Superior temporal gyrus (tissue), 1 donor: ENCODE measurements around the gene DUOX2.
"Not testable (repeated sequence)": the region's sequence is repeated elsewhere in the genome, so short reads cannot be mapped to it uniquely, and the experiment has no call there.

ENCODE experiments used
- DNase-seq: peaks from one replicate; pipeline ENCODE4 v3.0.0-alpha.2; 2016; ENCODE audit errors: extremely low spot score

Gene DUOX2

GRCh38 chr15:45138814-45139765 is 25.1 kb upstream of the DUOX2 start:
- no peak for DNase-seq

GRCh38 chr15:45137703-45138102 is 23.7 kb upstream of the DUOX2 start:
- DNase-seq = no peak

GRCh38 chr15:45136378-45136764 is 22.4 kb upstream of the DUOX2 start:
- no peak for DNase-seq

- not testable (repeated sequence) for DNase-seq
Measured at GRCh38 chr15:45135705-45136377, 21.9 kb upstream of the DUOX2 start.

- DNase-seq = no peak
Measured at GRCh38 chr15:45134682-45135604, 21.0 kb upstream of the DUOX2 start.

GRCh38 chr15:45134046-45134445 is 20.1 kb upstream of the DUOX2 start:
- DNase-seq = no peak

GRCh38 chr15:45133561-45133920 is 19.6 kb upstream of the DUOX2 start:
- DNase-seq = no peak

- no peak for DNase-seq
Measured at GRCh38 chr15:45132844-45133560, 19.0 kb upstream of the DUOX2 start.

GRCh38 chr15:45131510-45131909 is 17.5 kb upstream of the DUOX2 start:
- no peak for DNase-seq

- no peak for DNase-seq
Measured at GRCh38 chr15:45130291-45131000, 16.5 kb upstream of the DUOX2 start.

GRCh38 chr15:45129651-45130129 is 15.7 kb upstream of the DUOX2 start, which contains the start of the genes DUOX1 and DUOXA1:
DUOX1 (plus strand) TSS chr15:45129994; CDS start chr15:45131967, 1,973 bp downstream.
DUOXA1 (minus strand) TSS chr15:45129879; CDS start chr15:45123014, 6,865 bp downstream.
- no peak for DNase-seq

- no peak for DNase-seq
Measured at GRCh38 chr15:45128971-45129639, 15.1 kb upstream of the DUOX2 start.

- no peak for DNase-seq
Measured at GRCh38 chr15:45126535-45127158, 12.7 kb upstream of the DUOX2 start.

GRCh38 chr15:45123397-45123796 is 9.4 kb upstream of the DUOX2 start:
- no peak for DNase-seq

GRCh38 chr15:45122719-45123118 is 8.7 kb upstream of the DUOX2 start:
- no peak for DNase-seq

GRCh38 chr15:45121706-45122417 is 7.9 kb upstream of the DUOX2 start:
- no peak for DNase-seq

GRCh38 chr15:45121020-45121419 is 7.0 kb upstream of the DUOX2 start:
- no peak for DNase-seq
